B cell (primary cell): Measurements from ENCODE around the gene PITHD1. TPM values are rescaled to one million over a fixed set of nuclear protein-coding genes. Genes with fewer than 3 reads are reported as not detected.

Source experiments
- ATAC-seq: fragments of 200-7000 bp; cut with Tn5 transposase; one replicate; pipeline ENCODE4 v1.10.0; 2021; ENCODE audit warnings: low read depth, mild to moderate bottlenecking, moderate number of reproducible peaks, moderate library complexity
- CTCF ChIA-PET: fragments of 350-600 bp; sonication (Branson Sonifier 250); formaldehyde crosslinking; loops from one replicate; lab custom pipeline; 2021; ENCODE audit warnings: antibody characterized with exemption, inconsistent platforms; lab: Charles Lee
- POLR2A ChIA-PET: fragments of 350-600 bp; sonication (Branson Sonifier 250); formaldehyde crosslinking; loops from one replicate; lab custom pipeline; 2021; ENCODE audit warnings: antibody characterized with exemption; lab: Charles Lee
- DNase-seq: peaks from one replicate; pipeline ENCODE4 v3.0.0; 2013
- H2AFZ ChIP-seq: 2 replicates; pipeline ENCODE4 v1.6.1; 2012; ENCODE audit warnings: mild to moderate bottlenecking, low read depth, low read length; ENCODE audit not compliant: insufficient read depth, poor library complexity, severe bottlenecking
- H3K27ac ChIP-seq, 2 donors: 1 replicate in 1 of 2; 2 replicates in 1 of 2; pipeline ENCODE4 v1.5.1; 2012 to 2013; ENCODE audit warnings: low read length in 2 of 2, mild to moderate bottlenecking in 2 of 2, moderate library complexity in 1 of 2
- H3K27me3 ChIP-seq, 4 experiments: fragments of 200-600 bp in 1 of 4; sonication (generic) in 1 of 4; replicated peaks in 1 of 4; 1 replicate in 2 of 4; 2 replicates in 2 of 4; pipeline versions ENCODE4 v1.6.1 to v1.7.0; 2013 to 2016; ENCODE audit warnings: low read length in 3 of 4, mild to moderate bottlenecking in 2 of 4, mixed read lengths in 1 of 4, moderate library complexity in 1 of 4; ENCODE audit not compliant: insufficient read depth in 4 of 4, control insufficient read depth in 3 of 4; ENCODE audit errors: control extremely low read depth in 1 of 4
- H3K36me3 ChIP-seq, 2 experiments: replicated peaks in 1 of 2; 1 replicate in 1 of 2; 2 replicates in 1 of 2; pipeline versions ENCODE4 v1.6.1 to v1.7.1; 2013; ENCODE audit warnings: low read length in 1 of 2; ENCODE audit not compliant: insufficient read depth in 2 of 2, control insufficient read depth in 1 of 2; ENCODE audit errors: control extremely low read depth in 1 of 2, extremely low read depth in 1 of 2
- H3K4me1 ChIP-seq, 2 donors: fragments of 200-600 bp in 1 of 2; sonication (generic) in 1 of 2; 1 replicate in 1 of 2; 2 replicates in 1 of 2; pipeline versions ENCODE4 v1.5.1 to v1.6.1; 2013 to 2017; ENCODE audit warnings: low read length in 2 of 2; ENCODE audit not compliant: control insufficient read depth in 2 of 2, insufficient read depth in 2 of 2
- H3K4me2 ChIP-seq: replicated peaks from 2 replicates; pipeline ENCODE3; 2012; ENCODE audit warnings: mild to moderate bottlenecking, low read depth, low read length; ENCODE audit not compliant: poor library complexity, severe bottlenecking
- H3K4me3 ChIP-seq, 5 experiments: fragments of 200-600 bp in 1 of 5; sonication (generic) in 1 of 5; 1 replicate in 3 of 5; 2 replicates in 2 of 5; pipeline versions ENCODE4 v1.5.1 to v1.7.0; 2011 to 2016; ENCODE audit warnings: low read length in 4 of 5, mild to moderate bottlenecking in 4 of 5, low read depth in 2 of 5, control low read depth in 1 of 5, moderate library complexity in 1 of 5; ENCODE audit not compliant: insufficient read depth in 1 of 5; ENCODE audit errors: control extremely low read depth in 1 of 5, extremely low read depth in 1 of 5
- H3K79me2 ChIP-seq: fragments of 200-600 bp; sonication (generic); one replicate; pipeline ENCODE4 v1.6.0; 2016; ENCODE audit warnings: low read length; ENCODE audit not compliant: control insufficient read depth, insufficient read depth
- H3K9ac ChIP-seq: fragments of 200-600 bp; sonication (generic); 2 replicates; pipeline ENCODE4 v1.6.1; 2017; ENCODE audit warnings: mild to moderate bottlenecking, low read length, moderate library complexity
- H3K9me3 ChIP-seq, 3 donors: one replicate each; pipeline versions ENCODE4 v1.6.1 to v1.7.1; 2013; ENCODE audit warnings: low read length in 2 of 3; ENCODE audit not compliant: control insufficient read depth in 2 of 3, insufficient read depth in 1 of 3; ENCODE audit errors: control extremely low read depth in 1 of 3
- H4K20me1 ChIP-seq: 2 replicates; pipeline ENCODE4 v1.6.0; 2012; ENCODE audit warnings: mild to moderate bottlenecking, low read length; ENCODE audit not compliant: insufficient read depth, control insufficient read depth, poor library complexity, severe bottlenecking
- H3K27ac Mint-ChIP-seq: one replicate; pipeline ENCODE4 v1.8.0; 2021; ENCODE audit warnings: mixed read lengths
- H3K27me3 Mint-ChIP-seq: one replicate; pipeline ENCODE4 v1.8.0; 2021; ENCODE audit warnings: mixed read lengths
- H3K4me1 Mint-ChIP-seq: one replicate; pipeline ENCODE4 v1.8.0; 2021; ENCODE audit warnings: mixed read lengths
- H3K4me3 Mint-ChIP-seq: one replicate; pipeline ENCODE4 v1.8.0; 2021; ENCODE audit warnings: mixed read lengths
- H3K9me3 Mint-ChIP-seq: one replicate; pipeline ENCODE4 v1.8.0; 2022; ENCODE audit warnings: mixed read lengths; ENCODE audit not compliant: insufficient read depth
- EZH2 ChIP-seq: IDR thresholded peaks from 2 replicates; pipeline ENCODE4 v1.6.1; 2012; ENCODE audit warnings: borderline replicate concordance, low read depth, mild to moderate bottlenecking, moderate library complexity, low read length; ENCODE audit not compliant: insufficient read depth, poor library complexity, severe bottlenecking
- WGBS: methylation state at CpG from one replicate; pipeline ENCODE4 v1.1.5; 2013; ENCODE audit warnings: missing lambda C conversion rate; ENCODE audit not compliant: insufficient coverage; 5-methylcytosine and 5-hydroxymethylcytosine counted together
- intact Hi-C: fragments of 100-400 bp; cut with micrococcal nuclease; formaldehyde crosslinking; loops from one replicate; pipeline ENCODE4 v1.10.0; 2022
- polyA plus RNA-seq: library from polyadenylated mRNA; depleted of rRNA; stranded (reverse); fragments of >200 nt; gene quantifications from 2 replicates; pipeline ENCODE4 v1.2.3, GENCODE V29; 2012
- total RNA-seq, 2 donors: library from RNA; stranded (reverse); fragments of 120-200 nt in 1 of 2; gene quantifications; 1 replicate in 1 of 2; 2 replicates in 1 of 2; pipeline versions ENCODE4 v1.2.3 to v1.2.4, GENCODE V29; 2013 to 2022
- TF ChIP-seq, protein P1 (sequence below): fragments of 200-600 bp; IDR thresholded peaks from one replicate; pipeline ENCODE4 v1.8.0; 2022; ENCODE audit warnings: antibody characterized with exemption, mild to moderate bottlenecking

The PITHD1 gene
- total and polyA plus RNA-seq, 2 donors (not counting 1 experiment from before 2014, with no cell fraction given) = 32.4 to 62.2 TPM

GRCh38 chr1:23799570-23800399 lies 21.6 kb downstream of the PITHD1 start:
- TF ChIP-seq EZH2 = no peak
- TF ChIP-seq, protein P1, sequence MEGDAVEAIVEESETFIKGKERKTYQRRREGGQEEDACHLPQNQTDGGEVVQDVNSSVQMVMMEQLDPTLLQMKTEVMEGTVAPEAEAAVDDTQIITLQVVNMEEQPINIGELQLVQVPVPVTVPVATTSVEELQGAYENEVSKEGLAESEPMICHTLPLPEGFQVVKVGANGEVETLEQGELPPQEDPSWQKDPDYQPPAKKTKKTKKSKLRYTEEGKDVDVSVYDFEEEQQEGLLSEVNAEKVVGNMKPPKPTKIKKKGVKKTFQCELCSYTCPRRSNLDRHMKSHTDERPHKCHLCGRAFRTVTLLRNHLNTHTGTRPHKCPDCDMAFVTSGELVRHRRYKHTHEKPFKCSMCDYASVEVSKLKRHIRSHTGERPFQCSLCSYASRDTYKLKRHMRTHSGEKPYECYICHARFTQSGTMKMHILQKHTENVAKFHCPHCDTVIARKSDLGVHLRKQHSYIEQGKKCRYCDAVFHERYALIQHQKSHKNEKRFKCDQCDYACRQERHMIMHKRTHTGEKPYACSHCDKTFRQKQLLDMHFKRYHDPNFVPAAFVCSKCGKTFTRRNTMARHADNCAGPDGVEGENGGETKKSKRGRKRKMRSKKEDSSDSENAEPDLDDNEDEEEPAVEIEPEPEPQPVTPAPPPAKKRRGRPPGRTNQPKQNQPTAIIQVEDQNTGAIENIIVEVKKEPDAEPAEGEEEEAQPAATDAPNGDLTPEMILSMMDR = no peak

More at GRCh38 chr1:23799570-23800399, 21.6 kb downstream of the PITHD1 start:
- peak overlapping the region; percentile 94 for H2AFZ ChIP-seq
- peaks cover 15 to 20% of the 10 kb centered on the region in 2 donors for H3K4me1 ChIP-seq
- H3K36me3 ChIP-seq = peaks cover 2 to 15% of the 10 kb centered on the region in 2 experiments
- peak; percentile 43 for DNase-seq
- H3K27ac ChIP-seq = peak overlapping the region in 1 of 2 donors; percentile 93
- 2% methylated on average over 45 of the region's 48 CpGs for WGBS
- no peaks in the 10 kb centered on the region for H4K20me1 ChIP-seq
- H3K27me3 ChIP-seq = no peaks in the 10 kb centered on the region
- Mint-ChIP-seq H3K4me3 (peak overlapping the region; percentile 95), H3K27ac (peak overlapping the region; percentile 87), H3K27me3 (no peaks in the 10 kb centered on the region), H3K9me3 (no peaks in the 10 kb centered on the region), H3K4me1 (peaks cover 18% of the 10 kb centered on the region)
- H3K79me2 ChIP-seq = peaks cover 4% of the 10 kb centered on the region
- H3K9me3 ChIP-seq = peaks cover 0 to 3% (median 0%) of the 10 kb centered on the region in 3 donors
- peak overlapping the region; percentile 95 for H3K9ac ChIP-seq
- ATAC-seq = peak; percentile 0
- ChIA-PET CTCF (interaction anchor here (1.2 to 3.3 kb wide), 6 partner anchors 9 to 89 kb away, joined by 3 to 28 read pairs (median 3); partner anchors contain the start of gene PITHD1), POLR2A (interaction anchor here (0.7 to 1.9 kb wide), 4 partner anchors 9 to 117 kb away, joined by 3 to 7 read pairs (median 4); partner anchors contain the start of gene LYPLA2)
- intact Hi-C loops = loop anchor here (1.0 to 2.0 kb wide), 10 partner anchors 8 to 431 kb away; partner anchors contain the start of genes ASAP3, ELOA, HMGCL and LYPLA2
- H3K4me3 ChIP-seq = peak overlapping the region; percentile 38 to 99 (median 80)
- H3K4me2 ChIP-seq = peak overlapping the region; percentile 97
